ENCODE data around the gene ATP10A. TPM values are rescaled to one million over a fixed set of nuclear protein-coding genes. Genes with fewer than 3 reads are reported as not detected.

The ATP10A gene
- total and polyA plus RNA-seq, 2 of the 8 experiments (the other 6 are each of a cell fraction or from before 2014, with no cell fraction given): 2.0 to 2.8 TPM

DNA sequence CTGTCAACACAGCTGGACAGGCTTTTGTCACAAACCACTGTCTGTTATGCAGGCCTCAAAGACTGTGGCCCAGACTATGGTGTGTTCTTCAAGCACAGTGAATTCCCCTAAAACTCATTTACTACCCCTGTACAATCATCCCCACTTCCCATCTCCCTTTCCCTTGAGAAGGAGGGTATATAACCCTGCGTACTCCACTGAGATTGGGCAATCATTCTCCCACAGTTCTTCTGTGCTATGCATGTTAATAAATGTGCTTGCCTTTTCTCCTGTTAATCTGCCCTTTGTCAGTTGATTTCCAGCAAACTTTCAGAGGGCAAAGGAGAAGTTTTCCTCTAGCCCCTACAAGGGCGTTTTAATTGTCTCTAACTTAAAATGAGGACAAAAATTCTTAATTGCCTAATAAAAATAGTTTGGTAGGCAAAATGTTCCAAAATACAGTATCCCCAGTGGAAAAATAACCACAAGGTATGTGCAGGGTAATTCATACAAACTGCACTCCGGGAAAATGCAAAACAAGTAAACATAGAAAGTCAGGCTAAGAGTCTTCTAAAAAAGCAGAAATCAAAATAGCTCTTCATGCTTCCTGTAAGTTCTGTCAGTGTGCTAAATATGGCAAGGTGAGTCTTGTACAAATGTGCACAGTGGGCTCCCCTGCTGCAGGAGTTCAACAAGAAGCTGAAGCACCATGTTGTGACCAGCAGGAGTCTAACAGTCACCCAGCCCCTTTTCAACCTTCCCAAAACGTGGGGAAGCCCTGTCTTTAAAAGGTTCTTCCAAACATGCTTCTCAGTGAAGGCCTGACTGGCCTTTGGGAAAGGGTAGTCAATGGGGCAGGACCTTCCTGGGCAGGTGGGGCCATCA lies 10.2 kb downstream of the ATP10A start:
- Histone ChIP-seq H3K4ac (replicated peaks; ENCODE audit: insufficient read length, low read depth, low read length) (peak overlapping the region; percentile 28), H2AFZ (ENCODE audit: low read length) (no peak overlapping the region), H3K79me2 (ENCODE audit: control insufficient read depth in 1 of 2, insufficient read depth in 2 of 2, low read length in 2 of 2) (no peaks in the 10 kb centered on the region), H2BK120ac (replicated peaks; ENCODE audit: low read depth, low read length) (no peak overlapping the region), H3K9ac (replicated peaks in 1 of 4; ENCODE audit: extremely low read depth in 1 of 4, low read depth in 3 of 4, low read length in 3 of 4) (no peak overlapping the region), H3K56ac (replicated peaks; ENCODE audit: insufficient read length, low read depth, low read length) (no peak overlapping the region), H3K14ac (ENCODE audit: insufficient read length) (no peak overlapping the region), H3K23ac (ENCODE audit: insufficient read length) (no peak overlapping the region), H2BK5ac (ENCODE audit: low read depth, low read length) (no peak overlapping the region), H4K5ac (ENCODE audit: insufficient read length, low read depth, low read length) (no peak overlapping the region), H3K4me2 (ENCODE audit: insufficient read depth in 1 of 2, low read depth in 2 of 2, low read length in 2 of 2) (no peak overlapping the region), H3K4me1 (replicated peaks in 1 of 4; ENCODE audit: control insufficient read depth in 3 of 4, insufficient read depth in 4 of 4, low read length in 3 of 4) (peaks cover 8 to 20% (median 15%) of the 10 kb centered on the region in 4 experiments), H2BK20ac (ENCODE audit: low read length) (no peak overlapping the region), H3K79me1 (ENCODE audit: low read depth, low read length) (no peaks in the 10 kb centered on the region), H2AK5ac (ENCODE audit: low read depth, low read length) (no peak overlapping the region), H3K23me2 (ENCODE audit: low read depth, low read length) (peaks cover 9% of the 10 kb centered on the region; the same call in 1 of the 2 replicates), H3K27ac (ENCODE audit: low read depth, low read length) (no peak overlapping the region), H4K20me1 (replicated peaks in 1 of 2; ENCODE audit: control insufficient read depth in 1 of 2, insufficient read depth in 2 of 2, low read length in 2 of 2) (no peaks in the 10 kb centered on the region), H3K27me3 (replicated peaks in 1 of 4; ENCODE audit: control insufficient read depth in 3 of 4, extremely low read depth in 1 of 4, insufficient read depth in 3 of 4, low read length in 3 of 4) (no peaks in the 10 kb centered on the region), H3K4me3 (ENCODE audit: extremely low read depth in 1 of 4, insufficient read depth in 2 of 4, low read depth in 3 of 4, low read length in 4 of 4) (no peak overlapping the region), H3K18ac (ENCODE audit: extremely low read depth, low read length) (peak overlapping the region; percentile 38; the same call in 1 of the 2 replicates), H3K9me3 (ENCODE audit: insufficient read depth in 2 of 2, low read depth in 1 of 2, low read length in 1 of 2) (no peaks in the 10 kb centered on the region), H2BK12ac (ENCODE audit: low read depth, low read length) (no peak overlapping the region), H4K91ac (replicated peaks; ENCODE audit: insufficient read length, low read length) (peak overlapping the region; percentile 10), H3K36me3 (ENCODE audit: control insufficient read depth in 2 of 4, insufficient read depth in 4 of 4, low read length in 3 of 4) (no peaks in the 10 kb centered on the region), H2BK15ac (ENCODE audit: low read length) (peak overlapping the region; percentile 84; the same call in 1 of the 2 replicates), H4K8ac (ENCODE audit: extremely low read depth, insufficient read depth, low read length) (no peak overlapping the region)
- CTCF ChIA-PET (ENCODE audit: partially characterized antibody): interaction anchor here (0.6 kb wide), 1 partner anchor 57 kb away, joined by 3 read pairs; no protein-coding TSS in a partner anchor
- FAIRE-seq: no peak
- POLR2A ChIA-PET (ENCODE audit: partially characterized antibody): interaction anchor here (0.6 kb wide), 1 partner anchor 380 kb away, joined by 4 read pairs; no protein-coding TSS in a partner anchor
- 39% methylated on average over 4 of the region's 4 CpGs; no CpG with 5 or more reads in 1 of the 2 experiments for WGBS, 2 experiments (ENCODE audit: extremely low coverage in 1 of 2, insufficient coverage in 1 of 2, insufficient read length in 1 of 2, insufficient replicate concordance in 2 of 2, low coverage in 1 of 2, low lambda C conversion rate in 2 of 2, missing lambda C conversion rate in 1 of 2)
- DNase-seq (ENCODE audit: low read depth in 1 of 2, low spot score in 2 of 2): no peak
- no peak for TF ChIP-seq ZNF274 (IDR thresholded peaks at IDR 0.05; ENCODE audit: borderline replicate concordance, extremely low read depth, low read length)

All from H1 (cell line).